ENCODE data around the gene WHAMM. TPM values are rescaled to one million over a fixed set of nuclear protein-coding genes. Genes with fewer than 3 reads are reported as not detected.
A peak's percentile ranks its signal among the peaks of the same experiment; 100 is the strongest.

The WHAMM gene
- total RNA-seq, 1 experiment from 2014 or later: 5.3 TPM

GRCh38 chr15:82799183-82799841, 10.1 kb upstream of the WHAMM start:
- no peak for DNase-seq (ENCODE audit: low read depth)

GRCh38 chr15:82802497-82802896, 6.9 kb upstream of the WHAMM start:
- DNase-seq (ENCODE audit: low read depth): no peak

GRCh38 chr15:82803793-82804574, 5.4 kb upstream of the WHAMM start:
- DNase-seq (ENCODE audit: low read depth): peak; percentile 44

DNA sequence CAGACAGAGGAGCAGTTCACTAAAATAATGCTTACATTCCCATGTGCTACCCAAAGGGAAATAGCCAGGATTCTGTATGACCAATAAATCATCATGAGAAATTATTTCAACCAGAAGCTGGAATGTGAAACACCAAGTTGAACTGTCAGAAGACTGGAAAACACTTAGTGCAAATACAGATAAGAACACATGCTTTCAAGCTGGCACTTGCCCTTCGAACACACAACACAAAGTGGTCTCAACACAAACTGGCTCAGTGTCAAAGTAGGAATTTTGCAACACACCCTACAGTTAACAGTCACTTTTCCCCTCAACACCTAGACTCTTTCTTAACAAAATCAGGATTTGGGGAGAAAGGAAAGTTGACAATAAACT, 4.9 kb upstream of the WHAMM start:
- DNase-seq (ENCODE audit: low read depth): no peak

DNA sequence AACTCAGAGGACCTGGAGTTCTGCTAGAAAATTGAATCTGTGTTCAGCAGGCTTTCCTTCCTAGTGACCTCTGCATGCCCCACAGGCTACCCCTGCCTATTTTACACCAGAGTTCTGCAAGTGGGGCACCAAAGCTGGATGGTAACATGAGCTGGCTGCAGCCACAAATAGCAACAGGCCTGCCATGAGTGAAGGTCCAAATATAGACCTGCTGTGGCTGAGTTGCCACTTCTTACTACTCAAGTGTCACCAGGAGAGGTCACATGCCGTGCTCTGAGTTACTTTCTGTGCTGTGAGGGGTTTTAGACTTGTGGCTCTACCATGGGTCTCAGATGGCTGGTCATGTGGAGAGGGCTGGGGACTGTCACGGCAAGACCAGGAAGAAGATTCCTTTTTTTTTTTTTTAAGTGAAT, 3.4 kb upstream of the WHAMM start, which contains the start of gene FSD2:
TSS of gene FSD2 (minus strand) at position 76 of the 413 bp plus-strand sequence. CDS start 18,679 bp downstream, outside the sequence.
- peak; percentile 41 for DNase-seq (ENCODE audit: low read depth)

DNA sequence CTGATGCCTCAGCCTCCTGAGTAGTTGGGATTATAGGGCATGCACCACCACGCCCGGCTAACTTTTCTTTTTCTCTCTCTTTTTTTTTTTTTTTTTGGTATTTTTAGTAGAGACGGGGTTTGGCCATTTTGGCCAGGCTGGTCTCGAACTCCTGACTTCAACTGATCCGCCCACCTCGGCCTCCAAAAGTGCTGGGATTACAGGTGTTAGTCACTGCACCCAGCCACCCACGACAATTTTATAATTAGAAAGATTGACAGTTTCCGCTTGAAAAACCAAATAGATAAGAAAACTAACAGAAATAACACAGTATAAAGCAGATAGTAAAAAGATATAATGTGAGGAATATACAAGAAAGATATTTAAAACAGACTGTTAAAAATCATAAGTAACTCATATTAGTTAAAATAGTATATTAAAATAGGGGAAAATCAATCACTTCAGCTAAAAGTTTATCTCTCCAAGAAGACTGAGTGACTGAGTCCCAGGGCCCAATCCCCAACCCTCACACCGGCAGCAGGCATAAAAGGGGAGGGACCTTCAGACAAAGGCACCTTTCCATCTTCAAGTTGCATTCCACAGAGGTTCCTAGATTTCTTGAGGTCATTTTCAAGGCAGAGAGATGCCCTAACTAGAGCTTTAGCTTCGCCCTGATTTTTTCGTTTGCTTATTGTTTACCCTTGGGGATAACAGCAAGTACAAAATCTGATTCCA, 1.4 kb upstream of the WHAMM start:
- DNase-seq (ENCODE audit: low read depth): no peak

DNA sequence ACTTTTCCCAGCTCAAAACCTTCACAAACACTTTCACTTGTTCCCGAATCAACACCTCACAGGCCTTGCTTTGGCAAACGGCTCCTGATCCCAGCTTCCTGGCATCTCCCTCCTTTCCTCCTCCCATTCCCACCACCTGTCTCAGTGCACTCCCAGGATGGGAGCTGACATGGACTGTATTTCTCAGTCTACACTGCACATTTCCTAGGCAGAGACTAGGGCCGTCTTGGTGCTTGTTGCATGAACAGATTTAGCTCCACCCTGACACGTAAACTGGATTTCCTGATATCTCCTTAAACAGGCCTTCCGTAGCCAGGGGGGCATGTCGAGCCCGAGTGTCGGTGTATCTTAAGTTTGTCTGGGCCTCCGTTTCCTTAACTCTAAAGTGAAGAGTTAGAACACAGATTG, 790 bp upstream of the WHAMM start:
- no peak for DNase-seq (ENCODE audit: low read depth)

- no peak for DNase-seq (ENCODE audit: low read depth)
These were observed 847 bp downstream of the WHAMM start for GRCh38 chr15:82810061-82810889.

DNA sequence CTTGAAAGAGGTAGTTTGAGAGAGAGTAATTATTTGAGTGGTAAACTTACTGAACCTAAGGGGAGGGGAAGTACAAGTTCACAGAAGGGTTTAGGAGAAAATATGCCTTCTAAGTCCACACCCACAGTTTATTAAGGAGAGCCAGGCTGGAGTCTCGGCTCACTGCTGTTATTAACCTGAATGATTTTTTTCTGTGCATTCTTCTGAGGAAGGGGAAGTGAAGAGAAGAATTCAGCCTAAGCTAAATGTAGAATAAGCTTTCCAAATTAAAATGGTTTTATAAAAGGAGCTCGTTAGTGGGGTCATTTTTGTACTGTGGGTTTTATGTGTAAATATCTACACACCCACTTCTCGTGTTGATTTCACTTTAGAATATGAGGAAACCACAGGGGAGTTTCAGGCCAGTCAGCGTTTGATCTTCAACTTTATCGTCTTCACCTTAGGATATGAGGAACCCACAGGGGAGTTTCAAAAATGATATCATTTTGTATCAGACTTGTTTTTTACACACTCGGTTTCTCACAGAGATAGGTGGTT, 1.5 kb downstream of the WHAMM start:
- no peak for DNase-seq (ENCODE audit: low read depth)

- no peak for DNase-seq (ENCODE audit: low read depth)
These were observed 3.6 kb downstream of the WHAMM start for GRCh38 chr15:82812994-82813393.

- no peak for DNase-seq (ENCODE audit: low read depth)
These were observed 10.7 kb downstream of the WHAMM start for GRCh38 chr15:82820128-82820527.

GRCh38 chr15:82821396-82821795, 12.0 kb downstream of the WHAMM start:
- peak; percentile 50 for DNase-seq (ENCODE audit: low read depth)

DNA sequence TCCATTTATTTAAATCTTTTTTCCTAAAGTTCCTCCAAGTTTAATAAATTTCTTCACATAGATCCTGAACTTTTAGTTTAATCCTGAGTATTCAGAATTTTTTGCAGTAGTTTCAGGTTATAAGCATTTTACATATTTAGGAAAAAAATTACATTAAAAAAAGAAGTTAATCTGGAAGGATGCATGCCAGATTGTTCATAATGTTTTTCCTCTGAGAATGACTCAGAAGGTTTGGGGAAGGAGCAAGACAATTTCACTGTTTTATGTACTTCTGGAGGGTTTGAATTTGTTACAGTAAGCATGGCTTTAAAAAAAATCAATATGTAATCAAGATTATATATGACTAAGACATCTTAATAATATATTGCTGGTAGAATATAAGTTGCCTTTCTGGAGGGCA, 12.4 kb downstream of the WHAMM start:
- peak; percentile 29 for DNase-seq (ENCODE audit: low read depth)

GRCh38 chr15:82823049-82823448, 13.6 kb downstream of the WHAMM start:
- DNase-seq (ENCODE audit: low read depth): no peak

DNA sequence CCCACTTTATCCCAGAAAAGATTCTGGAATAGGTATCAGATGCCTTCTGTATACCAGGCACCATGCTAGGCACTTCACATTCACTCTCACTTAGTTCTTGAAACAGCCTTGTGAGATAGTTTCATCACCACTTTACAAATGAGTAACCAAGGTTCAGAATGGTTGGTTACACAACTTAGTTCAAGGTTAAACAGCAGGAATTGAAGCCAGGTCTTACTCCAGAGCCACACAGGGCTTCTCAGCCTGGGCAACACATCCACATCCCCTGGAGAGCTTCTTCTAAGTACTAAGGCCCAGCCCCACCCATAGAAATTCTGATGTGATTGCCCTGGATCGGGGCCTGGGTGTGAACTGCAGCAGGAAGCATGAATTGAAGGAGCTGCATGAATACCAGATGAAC, 18.6 kb downstream of the WHAMM start:
- no peak for DNase-seq (ENCODE audit: low read depth)

- no peak for DNase-seq (ENCODE audit: low read depth)
These were observed 19.8 kb downstream of the WHAMM start for GRCh38 chr15:82829234-82829633.

DNA sequence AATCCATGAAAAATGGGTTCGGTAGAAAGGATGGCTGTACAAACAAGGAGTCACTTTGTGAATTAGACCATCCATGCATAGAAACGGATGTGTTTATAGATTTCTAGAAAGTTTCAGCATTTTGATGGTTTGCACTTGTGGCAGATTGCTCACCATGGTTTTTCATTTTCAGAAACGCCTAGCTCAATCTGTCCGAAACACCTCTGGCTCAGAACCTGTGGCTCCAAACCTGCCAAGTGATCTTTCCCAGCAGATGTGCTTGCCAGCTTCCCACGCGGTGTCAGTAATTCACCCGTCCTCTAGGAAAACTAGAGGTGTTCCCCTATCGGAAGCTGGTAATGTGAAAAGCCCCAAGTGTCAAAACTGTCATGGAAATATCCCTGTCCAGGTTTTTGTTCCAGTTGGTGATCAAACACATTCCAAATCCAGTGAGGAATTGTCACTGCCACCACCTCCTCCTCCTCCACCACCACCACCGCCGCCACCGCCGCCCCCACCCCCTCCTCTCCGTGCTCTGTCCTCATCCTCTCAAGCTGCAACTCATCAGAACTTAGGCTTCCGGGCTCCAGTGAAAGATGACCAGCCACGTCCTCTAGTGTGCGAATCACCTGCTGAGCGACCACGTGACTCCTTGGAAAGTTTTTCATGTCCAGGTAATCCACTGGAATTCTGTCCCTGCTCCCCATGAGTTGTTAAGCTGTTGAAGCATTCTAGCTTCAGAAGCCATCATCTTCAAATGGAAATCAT, 21.2 kb downstream of the WHAMM start:
- DNase-seq (ENCODE audit: low read depth): no peak

- DNase-seq (ENCODE audit: low read depth): no peak
These were observed 22.6 kb downstream of the WHAMM start for GRCh38 chr15:82831894-82832600.

DNA sequence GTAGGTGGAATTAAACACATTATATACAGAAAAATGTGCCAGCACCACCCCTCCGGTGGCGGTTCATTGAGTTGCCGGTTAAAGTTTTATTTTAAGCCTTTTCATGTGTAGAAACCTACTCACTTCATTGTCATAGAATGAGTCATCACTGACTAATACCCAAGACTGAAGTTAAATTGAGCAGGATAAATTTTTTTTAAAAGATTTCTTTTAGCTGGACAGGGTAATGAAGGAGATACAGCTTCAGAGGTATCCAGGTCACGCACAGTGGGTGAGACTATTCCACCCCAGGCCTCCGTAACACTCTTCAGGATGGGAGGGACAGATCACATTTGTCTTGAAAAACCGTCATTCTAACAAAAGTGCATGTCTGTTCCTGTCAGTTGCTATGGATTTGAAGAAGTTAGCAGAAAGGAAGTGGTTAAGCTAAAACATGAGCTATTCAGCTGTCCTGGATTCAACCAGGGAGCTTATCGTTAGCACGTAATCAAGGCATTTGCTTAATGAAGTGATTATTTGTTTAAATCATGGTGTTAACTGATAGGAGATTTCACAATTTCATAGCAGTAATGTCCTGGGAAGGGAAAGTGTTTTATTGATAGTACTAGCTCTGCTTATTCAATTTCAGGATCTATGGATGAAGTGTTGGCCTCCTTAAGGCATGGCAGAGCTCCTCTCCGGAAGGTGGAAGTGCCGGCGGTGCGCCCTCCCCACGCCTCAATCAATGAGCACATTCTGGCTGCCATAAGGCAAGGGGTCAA, 23.4 kb downstream of the WHAMM start:
- peak; percentile 95 for DNase-seq (ENCODE audit: low read depth)
